H54 (cell line): ENCODE results near the gene AHDC1.
A peak's percentile ranks its signal among the peaks of the same experiment; 100 is the strongest.
"Not testable (repeated sequence)": the region's sequence is repeated elsewhere in the genome, so short reads cannot be mapped to it uniquely, and the experiment has no call there.

Source experiments
- DNase-seq: peaks from one replicate; pipeline ENCODE4 v3.0.0; 2011; ENCODE audit warnings: low spot score, mixed read lengths; ENCODE audit not compliant: insufficient read length
- FAIRE-seq: peaks from 3 replicates; lab custom pipeline; 2011; peaks lifted over from hg19 to GRCh38; lab: Jason Lieb, UNC
- POLR2A ChIP-seq: IDR thresholded peaks from 2 replicates; pipeline ENCODE4 v1.6.1; 2011; ENCODE audit warnings: low read depth, mild to moderate bottlenecking, low read length

The AHDC1 gene

DNA sequence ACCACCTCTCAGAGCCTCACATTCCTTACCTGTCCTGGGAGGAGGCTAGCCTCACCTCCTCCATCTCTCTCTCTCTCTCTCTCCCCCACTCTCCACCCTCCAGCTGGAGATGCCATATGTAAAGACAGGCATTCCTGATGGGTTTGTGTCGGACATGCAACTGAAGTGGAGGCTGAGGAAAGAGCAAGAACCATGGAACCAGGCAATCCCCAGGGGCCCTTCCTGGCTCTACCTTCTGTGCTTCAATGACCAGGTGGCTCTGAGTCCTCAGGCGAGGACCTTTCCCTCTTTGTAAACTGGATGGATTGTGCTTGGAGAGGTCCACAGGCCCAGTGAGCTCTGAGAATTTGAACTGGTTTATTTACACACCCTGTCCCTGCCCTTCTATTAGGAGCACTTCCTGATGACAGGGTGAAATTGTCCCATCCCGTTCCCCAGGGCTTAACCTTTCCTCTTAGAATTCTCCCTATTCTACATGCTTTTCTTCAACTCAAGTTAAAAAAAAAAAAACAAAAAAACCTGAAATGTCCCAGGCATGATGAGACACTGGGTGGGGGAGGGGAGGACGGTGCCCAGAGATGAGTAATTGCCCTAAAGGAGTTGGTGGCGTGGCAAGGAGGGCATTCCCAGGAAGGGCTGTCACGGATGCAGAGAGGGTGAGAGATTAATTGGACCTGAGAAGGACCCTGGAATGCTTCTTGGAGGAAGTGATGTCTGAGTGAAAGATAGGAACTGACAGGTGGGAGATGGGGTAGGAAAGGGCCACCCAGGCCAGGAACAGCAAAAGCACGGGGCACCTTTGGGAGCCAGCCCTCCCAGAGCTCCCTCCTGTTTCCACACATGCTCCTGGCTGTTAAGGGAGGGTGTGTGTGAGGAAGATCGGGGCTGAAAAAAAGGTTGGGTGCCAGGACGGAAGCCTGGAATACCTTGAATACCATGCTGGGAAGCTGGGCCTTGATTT lies 63.8 kb downstream of the AHDC1 start:
- DNase-seq, result peak; percentile 70
- no peak for TF ChIP-seq POLR2A
- FAIRE-seq, result no peak

DNA sequence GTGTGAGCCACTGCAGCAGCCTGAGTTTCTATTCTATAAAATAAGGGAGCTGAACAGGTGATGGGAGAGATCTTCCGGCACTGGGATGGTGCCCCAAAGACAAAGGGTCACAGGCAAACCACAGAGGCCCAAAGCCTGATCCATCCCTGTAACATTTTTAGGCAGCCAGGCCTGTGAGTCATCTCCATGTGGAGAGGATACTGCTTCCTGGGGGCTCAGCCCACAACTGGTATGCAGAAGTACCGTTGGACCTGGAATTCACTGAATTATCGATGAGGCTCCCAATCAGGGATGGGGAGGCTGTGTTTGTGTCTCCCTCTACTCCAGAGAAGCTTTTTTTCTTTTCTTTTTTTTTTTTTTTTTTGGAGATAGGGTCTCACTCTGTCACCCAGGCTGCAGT lies 65.2 kb downstream of the AHDC1 start:
- no peak for TF ChIP-seq POLR2A
- FAIRE-seq (no peak), DNase-seq (peak; percentile 54)

DNA sequence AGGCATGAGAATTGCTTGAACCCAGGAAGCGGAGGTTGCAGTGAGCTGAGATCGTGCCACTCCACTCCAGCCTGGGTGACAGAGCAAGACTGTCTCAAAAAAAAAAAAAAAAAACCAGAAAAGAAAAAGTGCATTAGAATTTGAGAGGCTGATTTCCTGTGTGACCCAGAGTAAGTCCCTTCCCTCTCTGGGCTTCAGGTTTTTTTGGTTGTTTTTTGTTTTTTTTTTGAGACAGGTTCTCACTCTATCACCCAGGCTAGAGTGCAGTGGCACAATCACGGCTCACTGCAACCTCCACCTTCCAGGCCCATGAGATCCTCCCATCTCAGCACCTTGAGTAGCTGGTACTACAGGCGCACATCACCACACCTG lies 65.7 kb downstream of the AHDC1 start:
- DNase-seq, FAIRE-seq: not testable (repeated sequence)

DNA sequence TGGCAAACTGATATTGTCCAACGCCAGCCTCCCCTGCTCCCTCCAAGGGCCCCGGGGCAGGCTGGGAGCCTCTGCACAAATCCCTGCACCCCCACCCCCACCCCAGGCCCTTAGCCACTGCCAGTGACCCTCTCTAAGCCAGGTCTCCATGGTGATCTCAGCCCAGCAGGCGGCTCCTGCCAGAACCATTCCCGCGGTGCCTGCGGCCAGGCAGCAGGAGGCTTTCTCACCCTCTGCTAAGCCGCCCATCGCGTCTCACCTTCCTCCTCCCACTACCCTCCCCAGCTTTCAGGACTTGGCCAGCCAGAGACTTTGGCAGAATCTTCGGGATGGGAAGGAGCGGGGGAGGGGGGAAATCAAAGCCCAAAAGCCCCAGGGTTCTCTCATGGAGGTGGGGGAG lies 67.2 kb downstream of the AHDC1 start:
- no peak for TF ChIP-seq POLR2A
- FAIRE-seq, result no peak
- peak; percentile 65 for DNase-seq

DNA sequence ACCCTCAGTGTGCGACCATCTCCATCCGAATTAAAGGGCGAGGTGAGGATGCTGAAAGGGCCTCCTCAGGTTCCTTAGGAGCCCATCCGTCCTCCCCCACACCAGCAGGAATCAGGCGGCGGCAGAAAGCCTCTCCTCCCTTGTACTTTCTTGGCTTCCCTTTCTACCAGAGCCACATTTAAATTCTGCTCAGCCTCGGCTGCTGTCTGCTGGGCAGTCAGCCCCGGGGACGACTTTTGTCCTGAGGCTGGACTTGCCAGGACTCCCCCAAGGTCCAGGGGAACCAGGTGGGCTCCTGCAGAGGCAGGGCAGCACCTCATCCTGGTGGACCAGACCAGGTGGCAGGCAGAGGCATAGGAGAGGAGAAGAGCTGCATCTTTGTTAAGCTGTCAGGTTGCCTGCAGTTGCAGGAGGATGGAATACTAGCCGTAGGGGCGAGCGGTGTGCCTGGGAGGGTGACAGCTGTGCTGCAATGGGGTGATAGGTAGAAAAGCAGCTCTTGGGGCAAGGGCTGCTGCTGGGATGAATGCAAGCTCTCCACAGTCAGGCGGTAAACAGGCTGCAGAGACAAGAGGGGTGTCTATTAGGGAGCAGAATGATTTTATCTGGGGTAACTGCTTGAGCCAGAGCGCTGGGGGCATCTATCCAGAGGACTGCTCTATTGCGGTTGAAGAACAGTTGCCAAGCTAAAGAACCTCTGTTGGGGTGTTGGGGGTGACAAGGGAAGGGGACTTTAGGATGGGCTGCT lies 67.8 kb downstream of the AHDC1 start:
- TF ChIP-seq POLR2A, result no peak
- FAIRE-seq (no peak), DNase-seq (no peak)

DNA sequence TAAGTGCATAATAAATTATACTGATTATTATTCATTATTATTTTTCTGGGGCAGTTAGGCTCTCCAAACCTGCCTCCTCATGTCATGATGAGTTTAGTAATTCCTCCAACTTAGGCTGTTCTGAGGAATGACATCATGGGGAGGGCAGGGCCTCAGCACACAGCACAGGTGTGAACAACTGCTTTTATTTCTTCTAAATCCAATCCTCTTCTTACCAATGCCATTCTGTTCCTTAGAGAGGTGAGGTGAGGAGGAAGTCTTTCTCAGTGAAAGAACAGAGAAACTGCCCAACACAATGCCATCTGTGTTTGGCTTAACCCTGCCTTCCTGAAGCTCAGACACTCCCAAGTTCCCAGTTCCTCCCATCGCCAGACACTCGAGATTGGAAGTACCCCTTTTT lies 68.6 kb downstream of the AHDC1 start:
- FAIRE-seq, result no peak
- DNase-seq, result no peak
- TF ChIP-seq POLR2A, result no peak

DNA sequence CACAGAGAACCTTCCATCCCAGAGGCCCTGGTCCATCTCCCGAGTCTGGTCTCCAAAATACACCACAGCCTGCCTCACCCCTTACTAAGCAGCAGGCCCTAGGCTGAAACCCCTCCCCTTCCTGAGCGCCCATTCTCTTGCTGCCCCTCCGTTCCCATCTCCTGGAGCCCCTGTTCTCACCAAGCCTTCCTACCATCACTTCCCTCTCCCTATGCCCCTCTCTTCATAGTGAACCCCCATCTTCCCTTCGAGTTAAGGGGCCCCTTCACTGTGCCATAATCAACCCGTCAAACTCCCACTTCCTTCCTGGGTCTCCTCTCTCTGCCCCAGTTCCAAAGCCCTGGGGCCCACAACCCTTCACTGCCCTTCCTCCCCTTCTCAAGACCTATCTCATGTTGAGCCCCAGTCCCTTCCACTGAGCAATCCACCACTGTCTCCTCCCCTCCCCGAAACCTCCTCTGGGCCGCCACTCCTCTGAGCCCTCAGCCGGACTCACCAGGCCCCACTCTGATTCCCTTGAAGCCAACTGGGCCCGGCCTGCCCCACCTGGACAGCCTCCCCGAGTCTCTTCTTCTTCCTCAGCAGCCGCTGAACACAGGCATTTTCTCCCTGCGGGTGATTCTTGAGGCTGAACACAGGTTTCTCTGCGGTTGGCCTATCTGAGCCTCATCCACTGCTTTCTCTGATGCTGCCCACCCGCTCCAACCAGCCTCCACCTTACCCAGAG lies 71.8 kb downstream of the AHDC1 start:
- DNase-seq (no peak), FAIRE-seq (no peak)
- TF ChIP-seq POLR2A, result no peak

DNA sequence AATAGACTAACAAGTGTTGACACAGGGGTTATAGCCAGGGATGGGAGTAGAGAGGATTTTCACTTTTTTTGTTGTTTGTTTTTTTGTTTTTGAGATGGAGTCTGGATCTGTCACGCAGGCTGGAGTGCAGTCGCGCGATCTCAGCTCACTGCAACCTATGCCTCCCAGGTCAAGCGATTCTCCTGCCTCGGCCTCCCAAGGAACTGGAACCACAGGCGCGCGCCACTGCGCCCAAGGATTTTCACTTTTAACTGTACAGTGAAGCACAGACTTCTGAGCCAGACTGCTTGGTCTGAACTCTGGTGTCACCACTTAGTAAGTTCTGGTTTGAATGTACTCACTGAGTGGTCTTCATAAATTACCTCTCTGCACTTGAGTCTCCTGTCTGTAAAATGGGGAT lies 73.8 kb downstream of the AHDC1 start:
- FAIRE-seq (no peak), DNase-seq (no peak)
- no peak for TF ChIP-seq POLR2A

DNA sequence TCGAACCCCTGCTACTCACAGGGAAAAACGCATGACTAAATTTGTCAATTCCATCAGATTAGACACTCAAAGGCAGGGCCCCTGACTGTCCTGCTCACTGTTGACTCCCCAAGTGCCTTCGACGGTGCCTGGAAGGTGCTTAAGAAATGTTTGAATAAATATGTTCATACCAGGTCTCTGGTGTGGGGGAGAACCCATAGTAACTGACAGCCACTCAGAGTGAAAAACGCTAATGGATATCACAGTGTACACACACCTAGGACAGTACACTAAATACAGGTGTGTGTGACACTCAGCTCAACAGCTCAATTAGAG lies 74.3 kb downstream of the AHDC1 start:
- DNase-seq (no peak), FAIRE-seq (no peak)
- TF ChIP-seq POLR2A, result no peak

DNA sequence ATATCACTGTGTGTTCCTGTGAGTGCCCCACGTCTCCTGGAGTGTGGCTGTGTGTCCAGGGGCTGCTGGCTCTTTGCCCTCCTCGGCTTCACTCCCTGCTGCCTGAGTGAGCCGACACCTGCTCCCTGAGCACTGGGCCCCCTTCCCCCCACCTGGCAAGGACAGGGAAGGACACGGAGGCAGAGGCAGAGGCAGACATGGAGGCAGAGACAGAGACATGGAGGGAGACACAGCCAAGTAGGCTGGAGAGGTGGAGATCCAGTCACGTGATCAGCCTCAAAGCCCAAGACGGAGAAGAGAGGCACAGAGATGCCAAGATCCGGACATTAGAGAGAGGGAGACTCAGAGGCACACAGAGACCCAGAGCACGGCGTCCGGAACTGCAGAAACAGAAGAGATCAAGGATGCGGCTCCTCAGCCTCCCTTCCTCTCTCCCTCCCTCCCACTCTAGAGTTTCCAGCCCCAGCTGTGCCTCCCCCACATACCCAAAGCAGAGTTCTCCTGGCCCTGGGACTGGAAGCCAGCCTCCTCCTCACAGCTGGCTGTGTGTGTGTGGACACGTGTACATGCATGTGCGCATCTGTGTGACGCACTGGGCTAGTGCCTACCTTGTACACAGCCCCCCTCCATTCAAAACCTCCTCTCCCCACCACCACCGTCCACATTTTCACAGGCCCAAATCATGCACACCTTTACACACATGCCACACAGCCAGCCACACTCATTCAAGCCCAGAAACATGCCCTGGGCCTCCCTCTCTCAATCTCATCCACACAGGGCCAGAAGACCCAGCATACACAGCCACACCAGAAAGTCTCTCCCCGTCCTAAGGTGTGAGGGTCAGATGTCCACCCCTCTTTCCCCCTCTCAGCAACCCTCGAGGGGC lies 74.9 kb downstream of the AHDC1 start:
- TF ChIP-seq POLR2A, result no peak
- DNase-seq, result no peak
- FAIRE-seq, result no peak

DNA sequence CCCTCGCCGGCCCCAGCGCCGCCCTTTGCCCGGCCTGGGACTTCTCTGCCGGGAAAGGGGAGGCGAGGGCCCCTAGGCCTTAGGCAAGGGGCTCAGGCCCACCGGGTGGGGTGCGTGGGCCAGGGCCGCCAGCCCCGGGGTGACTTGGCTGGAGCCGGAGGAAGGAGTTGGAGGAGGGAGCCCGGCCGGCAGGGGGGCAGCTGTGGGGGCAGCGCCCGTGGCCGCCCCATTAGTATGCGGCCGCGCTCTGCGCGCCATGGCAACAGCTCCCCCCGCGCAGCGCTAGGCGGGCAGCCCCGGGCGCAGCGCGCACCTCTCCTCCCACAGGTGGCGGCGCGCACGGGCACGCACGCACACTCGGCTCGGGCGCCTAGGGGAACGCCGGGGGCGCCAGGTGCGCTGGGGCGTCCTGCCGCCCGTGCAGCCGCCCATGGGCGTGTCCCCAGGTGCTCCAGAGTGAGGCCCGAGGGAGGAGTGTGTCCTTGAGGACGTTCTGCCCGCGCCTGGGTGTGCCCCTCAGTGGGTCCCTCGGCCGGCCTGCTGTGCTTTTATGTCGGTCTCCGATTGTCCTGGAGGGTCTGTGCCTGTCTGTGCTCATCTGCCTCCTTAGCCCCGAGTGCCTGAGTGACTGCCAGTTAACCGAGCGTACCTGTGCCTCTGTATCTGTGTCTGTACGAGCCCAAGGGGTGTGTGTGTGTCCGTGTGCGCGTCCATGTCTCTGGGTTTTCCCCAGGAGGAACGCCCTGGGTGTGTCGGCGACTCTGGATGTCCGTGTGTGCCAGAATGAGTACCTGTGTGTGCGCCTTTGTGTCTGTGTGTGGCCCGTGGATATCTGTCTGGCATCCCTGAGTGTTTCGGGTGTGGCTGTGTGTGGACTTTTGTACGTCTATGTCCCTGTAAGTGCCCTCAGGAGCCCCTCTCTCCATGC lies 75.8 kb downstream of the AHDC1 start:
- DNase-seq (no peak), FAIRE-seq (no peak)
- TF ChIP-seq POLR2A, result no peak

DNA sequence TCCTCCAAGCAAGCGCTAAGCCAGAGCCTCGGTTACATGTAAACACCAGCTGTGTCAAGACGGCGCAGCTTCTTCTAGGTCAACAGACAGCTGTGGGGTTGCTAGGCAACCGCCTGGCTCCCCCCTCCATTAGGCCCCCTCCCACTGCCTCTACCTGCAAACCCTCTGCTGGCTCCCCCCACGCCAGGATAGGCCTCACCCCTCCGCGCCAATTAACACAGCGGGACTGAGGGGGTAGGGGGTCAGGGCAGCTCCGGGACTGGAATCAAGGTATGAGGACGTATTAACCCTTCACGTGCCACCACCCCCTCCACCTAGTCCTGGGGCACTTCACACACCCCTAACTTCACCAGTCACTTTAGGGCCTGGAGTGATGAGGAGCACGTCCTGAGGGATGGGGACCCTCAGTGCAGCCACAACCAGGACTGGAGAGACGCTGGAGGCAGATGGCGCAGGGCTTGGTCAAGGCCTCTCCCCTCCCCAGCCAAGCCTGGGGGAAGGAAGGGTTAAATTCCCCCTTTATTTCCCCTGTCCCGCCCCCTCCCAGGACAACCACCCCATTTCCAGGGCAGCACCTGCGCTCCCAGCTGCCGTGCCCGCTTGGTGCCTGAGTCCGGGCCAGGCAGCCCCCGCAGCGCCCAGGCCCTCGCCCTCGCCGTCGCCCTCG lies 76.6 kb downstream of the AHDC1 start:
- no peak for FAIRE-seq
- TF ChIP-seq POLR2A, result no peak
- DNase-seq, result no peak
